GM19240 (cell line): ENCODE measurements around the gene KDM1B.
"Not testable (repeated sequence)": the region's sequence is repeated elsewhere in the genome, so short reads cannot be mapped to it uniquely, and the experiment has no call there.

Source experiments
- DNase-seq: peaks from one replicate; pipeline ENCODE4 v3.0.0; 2011; ENCODE audit warnings: low spot score; ENCODE audit not compliant: insufficient read length

Gene KDM1B

GRCh38 chr6:18187701-18188100 is 32.5 kb downstream of the KDM1B start:
- no peak for DNase-seq

- no peak for DNase-seq
Measured at GRCh38 chr6:18189196-18189595, 34.0 kb downstream of the KDM1B start.

- DNase-seq, result no peak
Measured at GRCh38 chr6:18192026-18192425, 36.8 kb downstream of the KDM1B start.

- no peak for DNase-seq
Measured at GRCh38 chr6:18203786-18204185, 48.6 kb downstream of the KDM1B start.

- no peak for DNase-seq
Measured at GRCh38 chr6:18204691-18205090, 49.5 kb downstream of the KDM1B start.

GRCh38 chr6:18206591-18206990 is 51.4 kb downstream of the KDM1B start:
- no peak for DNase-seq

GRCh38 chr6:18207438-18207837 is 52.2 kb downstream of the KDM1B start:
- DNase-seq, result no peak

GRCh38 chr6:18207949-18208348 is 52.7 kb downstream of the KDM1B start:
- no peak for DNase-seq

- not testable (repeated sequence) for DNase-seq
Measured at GRCh38 chr6:18208778-18209177, 53.6 kb downstream of the KDM1B start.

GRCh38 chr6:18209539-18210197 is 54.4 kb downstream of the KDM1B start:
- DNase-seq, result no peak

- DNase-seq, result no peak
Measured at GRCh38 chr6:18210707-18211106, 55.5 kb downstream of the KDM1B start.

- DNase-seq, result peak; percentile 49
Measured at GRCh38 chr6:18211338-18211737, 56.1 kb downstream of the KDM1B start.

- DNase-seq, result no peak
Measured at GRCh38 chr6:18212231-18212630, 57.0 kb downstream of the KDM1B start.

- DNase-seq, result no peak
Measured at GRCh38 chr6:18213439-18213838, 58.2 kb downstream of the KDM1B start.

GRCh38 chr6:18214003-18214402 is 58.8 kb downstream of the KDM1B start:
- no peak for DNase-seq

- DNase-seq, result no peak
Measured at GRCh38 chr6:18215436-18215835, 60.2 kb downstream of the KDM1B start.

- no peak for DNase-seq
Measured at GRCh38 chr6:18216411-18216810, 61.2 kb downstream of the KDM1B start.

GRCh38 chr6:18218233-18218632 is 63.0 kb downstream of the KDM1B start:
- DNase-seq, result no peak

GRCh38 chr6:18219591-18219990 is 64.4 kb downstream of the KDM1B start:
- DNase-seq, result no peak

GRCh38 chr6:18221288-18221615 is 66.0 kb downstream of the KDM1B start:
- DNase-seq, result no peak

GRCh38 chr6:18226451-18227105 is 71.4 kb downstream of the KDM1B start:
- DNase-seq, result not testable (repeated sequence)

GRCh38 chr6:18227166-18227565 is 71.9 kb downstream of the KDM1B start:
- DNase-seq, result not testable (repeated sequence)

GRCh38 chr6:18228590-18228989 is 73.4 kb downstream of the KDM1B start:
- not testable (repeated sequence) for DNase-seq
